Activated CD8-positive, alpha-beta memory T cell treated with anti-CD3 and anti-CD28 coated beads for 4 hours (primary cell): Measurements from ENCODE around the gene OR3A3.

Source experiments
- DNase-seq, 2 donors: peaks; one replicate each; pipeline ENCODE4 v3.0.0-alpha.2; 2020; ENCODE audit warnings: low read depth in 2 of 2

Gene OR3A3

DNA sequence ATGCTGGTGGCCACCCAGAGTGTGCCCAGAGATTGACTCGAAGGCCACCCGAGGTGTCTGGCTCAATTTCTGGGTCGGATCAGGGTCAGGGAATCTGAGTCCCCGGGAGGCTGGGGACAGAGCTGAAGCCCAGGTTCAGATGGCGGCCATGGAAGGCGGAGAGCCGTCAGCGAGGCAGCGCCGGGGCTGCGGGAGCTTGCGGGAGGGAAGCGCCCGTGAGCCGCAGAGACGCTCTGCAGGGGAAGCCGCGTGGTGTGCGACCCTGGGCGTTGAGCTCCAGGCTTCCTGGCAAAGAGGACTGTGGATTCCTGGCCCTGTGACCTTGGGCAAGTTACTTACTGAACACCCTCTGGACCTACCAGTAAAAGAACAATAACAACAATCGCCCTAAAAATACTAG, 61.0 kb downstream of the OR3A3 start:
- no peak for DNase-seq
